Loucy (cell line): ENCODE measurements around the gene RPL5.

Experiments
- H2AFZ ChIP-seq: fragments of 200-600 bp; sonication (generic); 2 replicates; pipeline ENCODE4 v1.6.0; 2016; ENCODE audit warnings: antibody characterized with exemption, mild to moderate bottlenecking, low read length, moderate library complexity
- H3F3A ChIP-seq: fragments of 200-600 bp; 2 replicates; pipeline ENCODE4 v1.6.0; 2016; ENCODE audit warnings: antibody characterized with exemption, low read depth, mild to moderate bottlenecking
- H3K27me3 ChIP-seq: fragments of 200-600 bp; sonication (generic); 2 replicates; pipeline ENCODE4 v1.6.1; 2014; ENCODE audit warnings: low read length, mild to moderate bottlenecking; ENCODE audit not compliant: insufficient read depth, poor library complexity, severe bottlenecking
- H3K36me3 ChIP-seq: fragments of 200-600 bp; sonication (generic); 2 replicates; pipeline ENCODE4 v1.6.1; 2016; ENCODE audit warnings: low read length; ENCODE audit not compliant: insufficient read depth
- H3K4me1 ChIP-seq: fragments of 200-600 bp; sonication (generic); 2 replicates; pipeline ENCODE4 v1.5.1; 2014; ENCODE audit warnings: low read length, mild to moderate bottlenecking; ENCODE audit not compliant: insufficient read depth, poor library complexity, severe bottlenecking
- H3K4me2 ChIP-seq: fragments of 200-600 bp; sonication (generic); 2 replicates; pipeline ENCODE4 v1.6.0; 2014; ENCODE audit warnings: antibody characterized with exemption, low read length, low read depth, mild to moderate bottlenecking; ENCODE audit not compliant: poor library complexity, severe bottlenecking
- H3K4me3 ChIP-seq: fragments of 200-600 bp; sonication (generic); 2 replicates; pipeline ENCODE4 v1.5.1; 2014; ENCODE audit warnings: low read length, mild to moderate bottlenecking, mixed read lengths; ENCODE audit not compliant: poor library complexity, severe bottlenecking
- H3K79me2 ChIP-seq: fragments of 200-600 bp; sonication (generic); 2 replicates; pipeline ENCODE4 v1.6.1; 2014; ENCODE audit warnings: low read length; ENCODE audit not compliant: insufficient read depth
- H3K9ac ChIP-seq: fragments of 200-600 bp; sonication (generic); 2 replicates; pipeline ENCODE4 v1.6.0; 2014; ENCODE audit warnings: mild to moderate bottlenecking, low read depth, low read length, moderate library complexity; ENCODE audit not compliant: poor library complexity, severe bottlenecking
- H3K9me2 ChIP-seq: fragments of 200-600 bp; sonication (generic); replicated peaks from 2 replicates; pipeline ENCODE4 v1.6.1; 2016; ENCODE audit warnings: low read depth, low read length, mixed read lengths
- H3K9me3 ChIP-seq: fragments of 200-600 bp; sonication (generic); 2 replicates; pipeline ENCODE4 v1.6.1; 2014; ENCODE audit warnings: mild to moderate bottlenecking, antibody characterized with exemption, low read length, low read depth; ENCODE audit not compliant: insufficient read depth
- H4K20me1 ChIP-seq: fragments of 200-600 bp; sonication (generic); 2 replicates; pipeline ENCODE4 v1.6.0; 2014; ENCODE audit warnings: antibody characterized with exemption, low read length, mild to moderate bottlenecking; ENCODE audit not compliant: insufficient read depth, poor library complexity, severe bottlenecking
- EZH2phosphoT487 ChIP-seq: fragments of 200-600 bp; IDR thresholded peaks from 2 replicates; pipeline ENCODE4 v1.6.1; 2018; ENCODE audit warnings: antibody characterized with exemption, mild to moderate bottlenecking, moderate library complexity, borderline replicate concordance
- TF ChIP-seq, protein P1 (sequence below): fragments of 200-600 bp; sonication (generic); conservative IDR thresholded peaks from 2 replicates; pipeline ENCODE4 v1.5.1; 2014; ENCODE audit warnings: mild to moderate bottlenecking, antibody characterized with exemption, low read length

The RPL5 gene

GRCh38 chr1:92877081-92877711, 45.4 kb downstream of the RPL5 start:
- Histone ChIP-seq H3K4me3 (no peak overlapping the region), H3K4me1 (peaks cover 12% of the 10 kb centered on the region), H3K4me2 (no peak overlapping the region), H3K79me2 (no peaks in the 10 kb centered on the region), H3K36me3 (peaks cover 14% of the 10 kb centered on the region), H2AFZ (no peak overlapping the region), H3F3A (no peaks in the 10 kb centered on the region), H3K9me2 (no peaks in the 10 kb centered on the region), H3K9ac (no peak overlapping the region), H3K9me3 (peaks cover 7% of the 10 kb centered on the region; the same call in 1 of the 2 replicates), H3K27me3 (no peaks in the 10 kb centered on the region), H4K20me1 (no peaks in the 10 kb centered on the region)
- TF ChIP-seq EZH2phosphoT487, result no peak
- TF ChIP-seq, protein P1, sequence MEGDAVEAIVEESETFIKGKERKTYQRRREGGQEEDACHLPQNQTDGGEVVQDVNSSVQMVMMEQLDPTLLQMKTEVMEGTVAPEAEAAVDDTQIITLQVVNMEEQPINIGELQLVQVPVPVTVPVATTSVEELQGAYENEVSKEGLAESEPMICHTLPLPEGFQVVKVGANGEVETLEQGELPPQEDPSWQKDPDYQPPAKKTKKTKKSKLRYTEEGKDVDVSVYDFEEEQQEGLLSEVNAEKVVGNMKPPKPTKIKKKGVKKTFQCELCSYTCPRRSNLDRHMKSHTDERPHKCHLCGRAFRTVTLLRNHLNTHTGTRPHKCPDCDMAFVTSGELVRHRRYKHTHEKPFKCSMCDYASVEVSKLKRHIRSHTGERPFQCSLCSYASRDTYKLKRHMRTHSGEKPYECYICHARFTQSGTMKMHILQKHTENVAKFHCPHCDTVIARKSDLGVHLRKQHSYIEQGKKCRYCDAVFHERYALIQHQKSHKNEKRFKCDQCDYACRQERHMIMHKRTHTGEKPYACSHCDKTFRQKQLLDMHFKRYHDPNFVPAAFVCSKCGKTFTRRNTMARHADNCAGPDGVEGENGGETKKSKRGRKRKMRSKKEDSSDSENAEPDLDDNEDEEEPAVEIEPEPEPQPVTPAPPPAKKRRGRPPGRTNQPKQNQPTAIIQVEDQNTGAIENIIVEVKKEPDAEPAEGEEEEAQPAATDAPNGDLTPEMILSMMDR, result no peak

DNA sequence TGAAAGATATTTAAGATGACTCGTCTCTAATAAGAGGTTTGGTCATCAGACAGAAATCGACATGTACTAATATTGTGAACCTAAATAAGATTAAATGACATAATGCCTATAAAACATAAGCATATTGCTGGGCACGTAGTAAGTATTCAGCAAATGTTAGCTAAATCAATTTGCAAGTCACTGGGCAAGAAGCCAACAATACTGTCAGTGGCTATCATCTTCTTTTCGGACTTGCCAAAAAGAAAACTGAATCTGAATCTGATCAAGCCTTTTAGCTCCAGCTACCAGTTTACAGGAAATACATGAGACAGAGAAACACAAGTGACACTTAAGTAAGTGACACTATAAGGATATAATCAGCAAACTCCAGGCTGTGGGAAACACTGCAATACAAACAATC, 46.0 kb downstream of the RPL5 start:
- peaks cover 2% of the 10 kb centered on the region; the same call in 1 of the 2 replicates for H3K9me3 ChIP-seq
- TF ChIP-seq, protein P1, result no peak
- no peak for TF ChIP-seq EZH2phosphoT487
- H3K9me2 ChIP-seq, result no peaks in the 10 kb centered on the region
- H3K4me2 ChIP-seq, result no peak overlapping the region
- H3K79me2 ChIP-seq, result no peaks in the 10 kb centered on the region
- no peak overlapping the region for H2AFZ ChIP-seq
- H3F3A ChIP-seq, result no peaks in the 10 kb centered on the region
- no peak overlapping the region for H3K4me3 ChIP-seq
- H3K4me1 ChIP-seq, result peaks cover 15% of the 10 kb centered on the region
- no peaks in the 10 kb centered on the region for H3K27me3 ChIP-seq
- H3K36me3 ChIP-seq, result peaks cover 10% of the 10 kb centered on the region
- H3K9ac ChIP-seq, result no peak overlapping the region
- H4K20me1 ChIP-seq, result no peaks in the 10 kb centered on the region

GRCh38 chr1:92879316-92879968, 47.6 kb downstream of the RPL5 start:
- no peak for TF ChIP-seq EZH2phosphoT487
- TF ChIP-seq, protein P1, result no peak
- H3K4me3 ChIP-seq, result no peak overlapping the region
- H3K9me2 ChIP-seq, result no peaks in the 10 kb centered on the region
- no peak overlapping the region for H2AFZ ChIP-seq
- H3K27me3 ChIP-seq, result no peaks in the 10 kb centered on the region
- no peaks in the 10 kb centered on the region for H3K9me3 ChIP-seq
- H3K79me2 ChIP-seq, result no peaks in the 10 kb centered on the region
- no peak overlapping the region for H3K4me2 ChIP-seq
- 0 out of 2 replicates have a peak, but pooled peaks cover 2% of the 10 kb centered on the region for H3K36me3 ChIP-seq
- no peaks in the 10 kb centered on the region for H3F3A ChIP-seq
- no peak overlapping the region for H3K9ac ChIP-seq
- H3K4me1 ChIP-seq, result peaks cover 23% of the 10 kb centered on the region
- H4K20me1 ChIP-seq, result no peaks in the 10 kb centered on the region
